Ishikawa (cell line): ENCODE measurements around the gene SLC6A1.

Experiments
- CEBPB ChIP-seq: IDR thresholded peaks from 2 replicates; pipeline ENCODE4 v1.6.1; 2012
- CREB1 ChIP-seq: IDR thresholded peaks from 2 replicates; pipeline ENCODE4 v1.6.1; 2012; ENCODE audit warnings: low read depth
- EGR1 ChIP-seq: IDR thresholded peaks from 2 replicates; pipeline ENCODE4 v1.6.1; 2012
- EP300 ChIP-seq: IDR thresholded peaks from 2 replicates; pipeline ENCODE4 v1.6.1; 2012; ENCODE audit warnings: borderline replicate concordance
- FOXM1 ChIP-seq: IDR thresholded peaks from 2 replicates; pipeline ENCODE4 v1.6.1; 2012; ENCODE audit warnings: low read depth, borderline replicate concordance
- MAX ChIP-seq: IDR thresholded peaks from 2 replicates; pipeline ENCODE4 v1.6.1; 2012
- NFIC ChIP-seq: IDR thresholded peaks from 2 replicates; pipeline ENCODE4 v1.6.1; 2012
- RAD21 ChIP-seq: IDR thresholded peaks from 2 replicates; pipeline ENCODE4 v1.6.1; 2012; ENCODE audit warnings: low read depth
- REST ChIP-seq: IDR thresholded peaks from 2 replicates; pipeline ENCODE4 v1.6.1; 2012; ENCODE audit warnings: low read depth, mild to moderate bottlenecking
- TAF1 ChIP-seq: IDR thresholded peaks from 2 replicates; pipeline ENCODE4 v1.6.1; 2012; ENCODE audit warnings: low read depth, mild to moderate bottlenecking
- TCF12 ChIP-seq: IDR thresholded peaks from 2 replicates; pipeline ENCODE4 v1.6.1; 2012; ENCODE audit warnings: low read depth
- TEAD4 ChIP-seq: IDR thresholded peaks from 2 replicates; pipeline ENCODE4 v1.6.1; 2012
- USF1 ChIP-seq: IDR thresholded peaks from 2 replicates; pipeline ENCODE4 v1.6.1; 2012
- YY1 ChIP-seq: IDR thresholded peaks from 2 replicates; pipeline ENCODE4 v1.6.1; 2012; ENCODE audit warnings: low read depth
- ZBTB7A ChIP-seq: IDR thresholded peaks from 2 replicates; pipeline ENCODE4 v1.6.1; 2012; ENCODE audit warnings: low read depth

Gene SLC6A1

GRCh38 chr3:11071096-11071755 is 78.7 kb downstream of the SLC6A1 start:
- TF ChIP-seq TAF1 (no peak), EGR1 (no peak), TCF12 (no peak), EP300 (no peak), CREB1 (no peak), MAX (no peak), CEBPB (no peak), NFIC (no peak), RAD21 (no peak)

GRCh38 chr3:11072631-11073030 is 80.1 kb downstream of the SLC6A1 start:
- TF ChIP-seq TEAD4 (no peak), CREB1 (no peak), EGR1 (no peak), RAD21 (no peak), NFIC (no peak), MAX (no peak), USF1 (no peak), ZBTB7A (no peak), YY1 (no peak), TCF12 (no peak), EP300 (no peak), TAF1 (no peak)

GRCh38 chr3:11074011-11074410 is 81.5 kb downstream of the SLC6A1 start:
- no peak for TF ChIP-seq TEAD4
- TF ChIP-seq ZBTB7A: no peak
- no peak for TF ChIP-seq YY1
- no peak for TF ChIP-seq MAX
- no peak for TF ChIP-seq REST
- no peak for TF ChIP-seq EGR1
- TF ChIP-seq TAF1: no peak
- no peak for TF ChIP-seq NFIC
- no peak for TF ChIP-seq TCF12
- no peak for TF ChIP-seq CREB1
- TF ChIP-seq FOXM1: no peak
- TF ChIP-seq USF1: no peak
- no peak for TF ChIP-seq RAD21
- TF ChIP-seq EP300: no peak

GRCh38 chr3:11074451-11074850 is 81.9 kb downstream of the SLC6A1 start:
- TF ChIP-seq TEAD4: no peak
- no peak for TF ChIP-seq RAD21
- no peak for TF ChIP-seq REST
- TF ChIP-seq TCF12: no peak
- no peak for TF ChIP-seq YY1
- TF ChIP-seq NFIC: no peak
- no peak for TF ChIP-seq TAF1
- no peak for TF ChIP-seq CREB1

- TF ChIP-seq FOXM1 (no peak), EGR1 (no peak), TCF12 (no peak), REST (no peak), MAX (no peak), TAF1 (no peak), NFIC (no peak)
Measured at GRCh38 chr3:11076711-11077110, 84.2 kb downstream of the SLC6A1 start.
